ENCODE results near the gene CTNND2. TPM values are rescaled to one million over a fixed set of nuclear protein-coding genes. Genes with fewer than 3 reads are reported as not detected.
"Not testable (repeated sequence)": the region's sequence is repeated elsewhere in the genome, so short reads cannot be mapped to it uniquely, and the experiment has no call there.

The CTNND2 gene
- polyA plus RNA-seq, 3 donors from 2014 or later: not detected

GRCh38 chr5:11672385-11673085 is 231.7 kb downstream of the CTNND2 start:
- peak; percentile 24 to 33 (median 27) for DNase-seq
- peaks cover 2 to 8% (median 3%) of the 10 kb centered on the region in 3 donors for H3K27me3 Mint-ChIP-seq (ENCODE audit: low read depth in 3 of 3)
- H3K9me3 Mint-ChIP-seq: peaks cover 0 to 12% (median 11%) of the 10 kb centered on the region in 6 donors
- H3K27ac Mint-ChIP-seq: peak overlapping the region; percentile 27 to 85 (median 72)
- H3K36me3 Mint-ChIP-seq: peaks cover 3 to 17% (median 3%) of the 10 kb centered on the region in 3 donors
- H3K4me1 Mint-ChIP-seq: peaks cover 33 to 38% of the 10 kb centered on the region in 2 donors
- peak overlapping the region; percentile 75 to 85 (median 80) for H3K4me3 Mint-ChIP-seq

- peaks cover 0 to 2% (median 0%) of the 10 kb centered on the region in 6 donors for H3K9me3 Mint-ChIP-seq
- H3K4me1 Mint-ChIP-seq: peaks cover 15 to 21% of the 10 kb centered on the region in 2 donors
- H3K27ac Mint-ChIP-seq: no peak overlapping the region
- H3K36me3 Mint-ChIP-seq: peaks cover 0 to 6% (median 3%) of the 10 kb centered on the region in 3 donors
- H3K27me3 Mint-ChIP-seq (ENCODE audit: low read depth in 3 of 3): peaks cover 0 to 2% (median 0%) of the 10 kb centered on the region in 3 donors
- no peak overlapping the region for H3K4me3 Mint-ChIP-seq
- DNase-seq: no peak
These were observed 245.9 kb downstream of the CTNND2 start for GRCh38 chr5:11658376-11658775.

DNA sequence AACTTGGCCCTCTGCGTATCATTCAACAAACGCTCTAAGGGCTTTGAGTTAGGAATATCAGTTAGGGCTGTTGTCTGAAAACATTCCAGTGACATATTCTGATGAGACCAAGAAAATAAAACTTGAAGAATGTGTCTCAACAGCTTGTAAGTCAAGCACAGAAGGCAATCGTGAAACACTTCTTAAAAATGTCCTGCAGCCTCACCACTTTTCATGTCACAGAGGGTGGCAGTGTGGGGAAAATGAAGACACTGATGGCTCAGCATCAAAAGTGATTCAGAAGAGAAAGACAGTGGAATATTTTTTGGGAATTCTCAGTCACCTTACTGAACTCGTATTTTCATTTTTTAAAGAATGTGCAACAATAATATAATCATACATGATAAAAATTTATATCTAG is 247.3 kb downstream of the CTNND2 start:
- Mint-ChIP-seq H3K27me3 (ENCODE audit: low read depth in 3 of 3) (peaks cover 0 to 2% (median 0%) of the 10 kb centered on the region in 3 donors), H3K4me1 (peaks cover 15 to 25% of the 10 kb centered on the region in 2 donors), H3K9me3 (peaks cover 0 to 2% (median 0%) of the 10 kb centered on the region in 6 donors), H3K4me3 (no peak overlapping the region), H3K27ac (no peak overlapping the region), H3K36me3 (peaks cover 0 to 7% (median 6%) of the 10 kb centered on the region in 3 donors)
- no peak for DNase-seq

DNA sequence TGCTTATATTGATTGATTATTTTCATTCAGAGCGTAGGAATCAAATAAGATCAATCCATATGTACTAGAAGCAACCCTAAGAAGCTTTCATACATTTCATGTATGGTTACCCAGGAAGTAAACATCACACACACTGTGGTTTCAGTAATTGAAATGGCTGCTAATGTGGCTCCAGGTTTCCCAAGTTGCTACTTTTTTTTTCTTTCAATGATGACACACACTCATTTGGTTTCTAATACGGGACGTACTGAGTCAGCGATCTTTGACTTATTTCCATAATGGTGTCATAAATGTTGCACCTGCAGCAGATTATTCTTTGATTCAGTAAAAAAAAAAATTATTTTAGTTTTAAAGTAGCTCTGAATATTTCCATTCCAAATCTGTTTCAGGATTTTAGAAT is 248.6 kb downstream of the CTNND2 start:
- Mint-ChIP-seq H3K27me3 (ENCODE audit: low read depth in 3 of 3) (peaks cover 0 to 2% (median 0%) of the 10 kb centered on the region in 3 donors), H3K4me3 (peak overlapping the region in 1 of 5 donors; percentile 58), H3K9me3 (peaks cover 0 to 2% (median 0%) of the 10 kb centered on the region in 6 donors), H3K4me1 (peaks cover 16 to 27% of the 10 kb centered on the region in 2 donors), H3K36me3 (peaks cover under 1 to 8% (median 6%) of the 10 kb centered on the region in 3 donors), H3K27ac (no peak overlapping the region)
- peak in 1 of 3 donors; percentile 3 for DNase-seq

- Mint-ChIP-seq H3K4me1 (peaks cover 19 to 29% of the 10 kb centered on the region in 2 donors), H3K9me3 (peaks cover 0 to 8% (median 0%) of the 10 kb centered on the region in 6 donors), H3K27me3 (ENCODE audit: low read depth in 3 of 3) (peaks cover 0 to 2% (median 0%) of the 10 kb centered on the region in 3 donors), H3K27ac (peak overlapping the region in 1 of 6 donors; percentile 30), H3K4me3 (no peak overlapping the region), H3K36me3 (peaks cover 5 to 15% (median 8%) of the 10 kb centered on the region in 3 donors)
- no peak for DNase-seq
These were observed 253.3 kb downstream of the CTNND2 start for GRCh38 chr5:11650936-11651335.

DNA sequence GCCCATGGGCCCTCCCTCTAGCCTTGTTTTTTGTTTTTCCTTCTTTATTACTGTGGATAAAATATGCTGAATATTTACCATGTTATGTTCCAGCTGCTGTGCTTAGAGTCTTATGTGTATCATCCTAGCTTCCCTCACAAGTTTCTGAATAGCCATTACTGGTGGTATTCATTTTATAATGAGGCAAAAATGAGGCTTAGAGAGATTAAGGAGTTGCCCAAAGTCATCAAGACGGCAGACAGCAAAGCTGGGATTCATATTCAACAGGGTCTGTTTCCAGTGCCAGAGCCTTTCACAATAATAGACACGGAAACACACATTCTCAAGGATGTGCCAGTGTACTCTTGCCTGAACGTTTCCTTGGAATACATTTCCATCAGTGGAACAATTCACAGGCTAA is 258.1 kb downstream of the CTNND2 start:
- H3K9me3 Mint-ChIP-seq: peaks cover 0 to 8% (median 0%) of the 10 kb centered on the region in 6 donors
- H3K36me3 Mint-ChIP-seq: peaks cover 5 to 8% (median 8%) of the 10 kb centered on the region in 3 donors
- peaks cover 26% of the 10 kb centered on the region in 2 donors for H3K4me1 Mint-ChIP-seq
- DNase-seq: no peak
- H3K4me3 Mint-ChIP-seq: no peak overlapping the region
- H3K27me3 Mint-ChIP-seq (ENCODE audit: low read depth in 3 of 3): peaks cover 0 to 2% (median 0%) of the 10 kb centered on the region in 3 donors
- H3K27ac Mint-ChIP-seq: no peak overlapping the region

DNA sequence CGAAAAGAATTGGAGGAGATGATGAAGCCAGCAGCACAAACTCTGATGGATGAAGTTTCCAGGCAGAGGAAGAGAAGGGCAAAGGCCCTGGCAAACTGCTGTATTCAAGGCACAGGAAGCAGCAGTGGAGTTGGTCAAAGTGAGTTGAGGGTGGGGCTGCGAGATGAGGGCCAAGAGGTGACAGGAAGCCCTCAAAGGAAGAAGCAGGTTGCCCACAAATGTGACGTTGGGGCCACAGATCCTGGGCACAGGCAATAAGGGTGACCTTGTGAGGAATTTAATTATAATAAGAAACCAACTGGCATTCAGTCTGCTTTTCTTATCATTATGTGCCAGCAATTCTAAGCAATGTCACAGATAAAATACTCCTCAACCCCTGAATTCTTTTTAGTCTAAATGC is 261.8 kb downstream of the CTNND2 start:
- H3K27me3 Mint-ChIP-seq (ENCODE audit: low read depth in 3 of 3): no peaks in the 10 kb centered on the region
- DNase-seq: peak; percentile 57 to 70 (median 60)
- no peaks in the 10 kb centered on the region for H3K36me3 Mint-ChIP-seq
- H3K27ac Mint-ChIP-seq: peak overlapping the region; percentile 43 to 89 (median 76)
- peaks cover 28 to 29% of the 10 kb centered on the region in 2 donors for H3K4me1 Mint-ChIP-seq
- H3K4me3 Mint-ChIP-seq: peak overlapping the region; percentile 51 to 83 (median 80)
- H3K9me3 Mint-ChIP-seq: peaks cover 0 to 3% (median 0%) of the 10 kb centered on the region in 6 donors

DNA sequence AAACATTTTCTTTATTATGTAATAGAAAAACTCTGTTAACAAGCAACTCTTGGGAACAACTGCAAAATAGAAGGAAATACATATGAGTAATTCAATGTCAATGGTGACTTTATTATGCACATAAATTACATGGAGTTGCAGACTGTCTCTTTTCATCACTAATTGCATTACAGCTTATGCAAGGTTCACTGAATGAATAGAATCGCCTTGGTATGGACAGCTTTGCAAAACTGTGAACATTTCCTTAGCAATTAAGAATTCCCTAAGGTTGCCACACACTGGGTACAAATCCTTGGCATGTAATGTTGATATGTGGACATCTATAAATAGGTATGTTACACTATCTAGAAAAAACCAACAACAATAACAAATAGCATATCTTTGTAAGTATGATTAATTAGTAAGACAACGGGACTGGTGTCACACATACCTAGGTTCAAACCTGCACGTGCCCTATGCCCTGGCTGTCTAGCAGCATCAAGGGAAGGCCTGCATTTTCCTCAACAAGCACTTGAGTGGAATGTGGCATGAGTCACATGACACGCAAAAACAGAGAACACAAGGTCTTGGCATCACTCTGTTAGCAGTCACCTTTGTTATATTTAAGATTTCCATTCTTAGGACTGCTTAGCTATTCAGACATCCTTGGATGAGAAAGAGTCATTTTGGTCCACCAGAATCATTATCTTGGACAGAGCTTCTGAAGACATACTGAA is 263.9 kb downstream of the CTNND2 start:
- H3K27ac Mint-ChIP-seq: peak overlapping the region in 1 of 6 donors; percentile 36
- no peak overlapping the region for H3K4me3 Mint-ChIP-seq
- no peak for DNase-seq
- peaks cover 0 to 3% (median 0%) of the 10 kb centered on the region in 6 donors for H3K9me3 Mint-ChIP-seq
- peaks cover 28 to 29% of the 10 kb centered on the region in 2 donors for H3K4me1 Mint-ChIP-seq
- no peaks in the 10 kb centered on the region for H3K36me3 Mint-ChIP-seq
- H3K27me3 Mint-ChIP-seq (ENCODE audit: low read depth in 3 of 3): no peaks in the 10 kb centered on the region

- no peak overlapping the region for H3K27ac Mint-ChIP-seq
- H3K9me3 Mint-ChIP-seq: peaks cover 0 to 13% (median 0%) of the 10 kb centered on the region in 6 donors
- DNase-seq: no peak
- no peak overlapping the region for H3K4me3 Mint-ChIP-seq
- no peaks in the 10 kb centered on the region for H3K4me1 Mint-ChIP-seq
- H3K27me3 Mint-ChIP-seq (ENCODE audit: low read depth in 3 of 3): peaks cover 0 to 3% (median 0%) of the 10 kb centered on the region in 3 donors
- peaks cover 0 to 3% (median 0%) of the 10 kb centered on the region in 3 donors for H3K36me3 Mint-ChIP-seq
These were observed 281.5 kb downstream of the CTNND2 start for GRCh38 chr5:11622785-11623184.

- Mint-ChIP-seq H3K9me3 (peaks cover 0 to 13% (median 0%) of the 10 kb centered on the region in 6 donors), H3K27ac (no peak overlapping the region), H3K36me3 (peaks cover 0 to 3% (median 0%) of the 10 kb centered on the region in 3 donors), H3K4me1 (no peaks in the 10 kb centered on the region), H3K4me3 (no peak overlapping the region), H3K27me3 (ENCODE audit: low read depth in 3 of 3) (peaks cover 0 to 6% (median 0%) of the 10 kb centered on the region in 3 donors)
- no peak for DNase-seq
These were observed 284.1 kb downstream of the CTNND2 start for GRCh38 chr5:11620172-11620571.

DNA sequence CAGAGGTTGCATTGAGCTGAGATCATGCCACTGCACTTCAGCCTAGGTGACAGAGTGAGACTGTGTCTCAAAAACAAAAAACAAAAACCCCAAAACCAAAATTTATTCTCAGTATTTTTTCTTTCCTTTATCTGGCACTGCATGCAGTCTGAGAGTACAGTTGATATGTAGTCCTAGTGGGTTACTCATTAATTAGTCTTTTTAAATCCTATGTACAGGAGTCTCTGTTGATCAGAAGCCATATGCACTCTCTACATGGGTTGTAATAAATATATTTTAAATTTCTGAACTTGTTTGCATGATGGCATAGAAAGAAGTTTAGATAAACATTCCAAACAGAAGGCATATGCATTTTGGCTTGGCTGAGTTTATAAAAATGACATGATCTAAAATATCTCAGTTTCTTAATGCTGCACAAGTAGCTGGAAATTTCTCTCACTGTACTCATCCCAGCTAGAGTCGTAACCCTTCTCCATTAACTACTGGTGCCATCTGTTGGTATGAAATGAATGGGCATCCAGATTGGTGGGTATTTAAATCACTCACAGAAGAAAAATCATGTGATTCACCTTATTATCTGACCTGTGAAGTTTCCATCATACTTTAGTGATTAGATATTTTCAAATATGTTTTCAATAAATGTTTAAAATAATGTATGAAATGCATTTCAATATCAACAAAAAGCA is 284.8 kb downstream of the CTNND2 start:
- Mint-ChIP-seq H3K4me1 (no peaks in the 10 kb centered on the region), H3K9me3 (peaks cover 0 to 13% (median 0%) of the 10 kb centered on the region in 6 donors), H3K27ac (no peak overlapping the region), H3K27me3 (ENCODE audit: low read depth in 3 of 3) (peaks cover 0 to 6% (median 0%) of the 10 kb centered on the region in 3 donors), H3K36me3 (peaks cover 0 to 3% (median 0%) of the 10 kb centered on the region in 3 donors), H3K4me3 (no peak overlapping the region)
- DNase-seq: no peak

DNA sequence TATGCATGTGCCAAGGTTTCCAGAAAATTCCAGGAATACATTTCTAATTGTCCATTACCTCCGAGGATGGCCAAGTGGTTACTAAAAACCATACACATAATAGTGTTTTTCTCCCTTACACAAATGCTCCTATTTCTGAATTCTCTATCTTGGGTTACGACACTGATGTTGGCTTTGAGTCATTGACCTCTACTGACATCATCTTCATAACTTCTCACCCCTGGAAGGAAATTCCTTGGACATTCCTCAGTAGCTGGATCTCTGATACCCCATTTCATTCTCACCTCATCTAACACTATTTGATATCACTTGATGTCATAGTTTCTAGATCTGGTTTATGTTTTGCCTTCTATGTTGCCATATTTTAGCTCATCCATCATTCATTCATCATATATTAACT is 287.2 kb downstream of the CTNND2 start:
- H3K4me3 Mint-ChIP-seq: no peak overlapping the region
- no peaks in the 10 kb centered on the region for H3K36me3 Mint-ChIP-seq
- no peak for DNase-seq
- H3K9me3 Mint-ChIP-seq: no peaks in the 10 kb centered on the region
- H3K27me3 Mint-ChIP-seq (ENCODE audit: low read depth in 3 of 3): peaks cover 0 to 6% (median 0%) of the 10 kb centered on the region in 3 donors
- no peak overlapping the region for H3K27ac Mint-ChIP-seq
- no peaks in the 10 kb centered on the region for H3K4me1 Mint-ChIP-seq

DNA sequence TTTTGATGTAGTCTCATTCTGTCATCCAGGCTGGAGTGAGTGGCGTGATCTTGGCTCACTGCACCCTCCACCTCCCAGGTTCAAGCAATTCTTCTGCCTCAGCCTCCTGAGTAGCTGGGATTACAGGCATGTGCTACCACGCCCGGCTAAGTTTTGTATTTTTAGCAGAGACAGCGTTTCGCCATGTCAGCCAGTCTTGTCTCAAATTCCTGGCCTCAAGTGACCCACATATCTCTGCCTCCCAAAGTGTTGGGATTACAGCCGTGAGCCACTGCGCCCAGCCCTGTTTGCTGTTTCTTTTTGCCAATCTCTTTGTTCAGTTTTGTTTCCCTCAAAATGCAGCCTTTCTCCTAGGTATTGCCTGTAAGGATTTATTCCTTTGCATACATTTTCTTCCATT is 287.6 kb downstream of the CTNND2 start:
- H3K27ac Mint-ChIP-seq: peak overlapping the region in 1 of 6 donors; percentile 76
- H3K36me3 Mint-ChIP-seq; H3K4me1 Mint-ChIP-seq; H3K9me3 Mint-ChIP-seq; DNase-seq; H3K4me3 Mint-ChIP-seq; H3K27me3 Mint-ChIP-seq (ENCODE audit: low read depth in 3 of 3): not testable (repeated sequence)
